Measurements from ENCODE around the gene SLC22A31. TPM values are rescaled to one million over a fixed set of nuclear protein-coding genes. Genes with fewer than 3 reads are reported as not detected.

Gene SLC22A31
- total RNA-seq, 1 experiment from 2014 or later: 8.4 TPM

GRCh38 chr16:89176147-89176690, 24.1 kb downstream of the SLC22A31 start:
- POLR2A ChIA-PET (ENCODE audit: unreplicated experiment): no interaction called here
- CTCF ChIA-PET: no interaction called here
- Histone ChIP-seq H3K79me2 (ENCODE audit: low read length) (no peaks in the 10 kb centered on the region), H3K9me2 (replicated peaks; ENCODE audit: low read length) (no peaks in the 10 kb centered on the region), H3K4me1 (ENCODE audit: insufficient read depth, low read length) (peaks cover 4% of the 10 kb centered on the region; the same call in 1 of the 2 replicates), H3K27ac (ENCODE audit: low read length) (no peak overlapping the region), H3K9ac (ENCODE audit: low read length) (no peak overlapping the region), H3K27me3 (ENCODE audit: low read length) (no peaks in the 10 kb centered on the region), H2AFZ (ENCODE audit: low read length) (no peak overlapping the region), H3K4me2 (ENCODE audit: low read length) (no peak overlapping the region), H3K36me3 (ENCODE audit: low read depth, low read length) (no peaks in the 10 kb centered on the region), H3F3A (ENCODE audit: low read length, unreplicated experiment) (no peaks in the 10 kb centered on the region), H3K9me3 (ENCODE audit: low read length) (no peaks in the 10 kb centered on the region), H3K4me3 (ENCODE audit: low read length) (no peak overlapping the region), H4K20me1 (ENCODE audit: low read length) (no peaks in the 10 kb centered on the region)
- no TSS peak for BruUV-seq (replicated peaks)
- no peak for TF ChIP-seq EZH2 (IDR thresholded peaks at IDR 0.05; ENCODE audit: low read length, unreplicated experiment)
- TF ChIP-seq EZH2phosphoT487 (IDR thresholded peaks at IDR 0.05; ENCODE audit: borderline replicate concordance, low read length): no peak
- TF ChIP-seq, protein P1, sequence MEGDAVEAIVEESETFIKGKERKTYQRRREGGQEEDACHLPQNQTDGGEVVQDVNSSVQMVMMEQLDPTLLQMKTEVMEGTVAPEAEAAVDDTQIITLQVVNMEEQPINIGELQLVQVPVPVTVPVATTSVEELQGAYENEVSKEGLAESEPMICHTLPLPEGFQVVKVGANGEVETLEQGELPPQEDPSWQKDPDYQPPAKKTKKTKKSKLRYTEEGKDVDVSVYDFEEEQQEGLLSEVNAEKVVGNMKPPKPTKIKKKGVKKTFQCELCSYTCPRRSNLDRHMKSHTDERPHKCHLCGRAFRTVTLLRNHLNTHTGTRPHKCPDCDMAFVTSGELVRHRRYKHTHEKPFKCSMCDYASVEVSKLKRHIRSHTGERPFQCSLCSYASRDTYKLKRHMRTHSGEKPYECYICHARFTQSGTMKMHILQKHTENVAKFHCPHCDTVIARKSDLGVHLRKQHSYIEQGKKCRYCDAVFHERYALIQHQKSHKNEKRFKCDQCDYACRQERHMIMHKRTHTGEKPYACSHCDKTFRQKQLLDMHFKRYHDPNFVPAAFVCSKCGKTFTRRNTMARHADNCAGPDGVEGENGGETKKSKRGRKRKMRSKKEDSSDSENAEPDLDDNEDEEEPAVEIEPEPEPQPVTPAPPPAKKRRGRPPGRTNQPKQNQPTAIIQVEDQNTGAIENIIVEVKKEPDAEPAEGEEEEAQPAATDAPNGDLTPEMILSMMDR (conservative IDR thresholded peaks at IDR 0.05; ENCODE audit: low read depth, low read length): no peak
- DNase-seq (no peak), ATAC-seq (no peak)
- intact Hi-C loops (cut with micrococcal nuclease): no loop called here

DNA sequence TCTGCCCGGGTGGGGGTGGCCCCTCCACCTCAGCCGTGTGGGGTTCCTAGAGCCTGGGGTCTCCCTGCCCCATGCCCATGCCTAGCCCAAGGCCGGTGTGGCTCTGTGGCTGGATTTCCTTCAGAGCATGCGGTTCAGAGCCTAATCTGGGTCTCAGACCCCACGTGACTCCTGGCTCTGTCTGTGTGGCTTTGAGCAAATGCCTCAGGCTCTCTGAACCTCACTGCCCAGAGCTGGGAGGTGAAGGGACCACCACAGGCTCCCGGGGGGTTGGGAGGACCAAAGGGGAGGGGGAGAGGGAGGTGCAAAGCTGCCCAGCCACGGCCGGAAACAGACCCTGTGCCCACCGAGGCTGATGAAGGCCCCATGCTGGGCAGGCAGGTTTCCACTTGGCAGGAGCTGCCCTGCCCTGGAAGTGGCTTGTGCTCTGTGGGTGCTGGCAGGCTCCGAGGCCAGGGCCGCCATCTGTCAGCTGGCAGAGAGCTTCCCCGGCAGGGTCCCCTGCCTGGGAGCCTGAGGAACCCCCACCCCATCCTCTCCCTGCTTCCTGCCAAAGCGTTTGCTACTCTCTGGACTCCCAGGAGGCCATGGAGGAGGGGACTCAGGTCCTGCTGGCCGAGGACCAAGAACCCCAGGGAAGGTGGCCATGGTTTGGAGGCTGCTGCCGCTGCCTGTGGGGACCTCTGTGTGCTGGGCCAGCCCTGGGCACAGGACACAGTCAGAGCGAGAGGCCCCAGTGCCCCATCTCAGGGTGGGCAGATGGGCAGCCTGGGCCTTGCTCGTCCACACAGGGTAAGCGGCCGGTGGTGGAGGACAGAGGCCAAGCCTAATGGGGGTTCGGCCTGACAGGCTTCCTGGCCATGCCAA, 24.8 kb downstream of the SLC22A31 start:
- Histone ChIP-seq H3K27me3 (ENCODE audit: low read length) (no peaks in the 10 kb centered on the region), H3K4me3 (ENCODE audit: low read length) (no peak overlapping the region), H3K36me3 (ENCODE audit: low read depth, low read length) (no peaks in the 10 kb centered on the region), H4K20me1 (ENCODE audit: low read length) (no peaks in the 10 kb centered on the region), H3K9ac (ENCODE audit: low read length) (no peak overlapping the region), H3K79me2 (ENCODE audit: low read length) (no peaks in the 10 kb centered on the region), H3K4me2 (ENCODE audit: low read length) (no peak overlapping the region), H3K9me3 (ENCODE audit: low read length) (no peaks in the 10 kb centered on the region), H3F3A (ENCODE audit: low read length, unreplicated experiment) (no peaks in the 10 kb centered on the region), H3K9me2 (replicated peaks; ENCODE audit: low read length) (no peaks in the 10 kb centered on the region), H3K4me1 (ENCODE audit: insufficient read depth, low read length) (peaks cover 9% of the 10 kb centered on the region; the same call in 1 of the 2 replicates), H2AFZ (ENCODE audit: low read length) (no peak overlapping the region), H3K27ac (ENCODE audit: low read length) (no peak overlapping the region)
- intact Hi-C loops (cut with micrococcal nuclease): no loop called here
- ChIA-PET POLR2A (ENCODE audit: unreplicated experiment) (no interaction called here), CTCF (no interaction called here)
- no TSS peak for BruUV-seq (replicated peaks)
- no peak for TF ChIP-seq EZH2 (IDR thresholded peaks at IDR 0.05; ENCODE audit: low read length, unreplicated experiment)
- no peak for TF ChIP-seq EZH2phosphoT487 (IDR thresholded peaks at IDR 0.05; ENCODE audit: borderline replicate concordance, low read length)
- TF ChIP-seq, protein P1 (conservative IDR thresholded peaks at IDR 0.05; ENCODE audit: low read depth, low read length): no peak
- no peak for ATAC-seq
- no peak for DNase-seq

DNA sequence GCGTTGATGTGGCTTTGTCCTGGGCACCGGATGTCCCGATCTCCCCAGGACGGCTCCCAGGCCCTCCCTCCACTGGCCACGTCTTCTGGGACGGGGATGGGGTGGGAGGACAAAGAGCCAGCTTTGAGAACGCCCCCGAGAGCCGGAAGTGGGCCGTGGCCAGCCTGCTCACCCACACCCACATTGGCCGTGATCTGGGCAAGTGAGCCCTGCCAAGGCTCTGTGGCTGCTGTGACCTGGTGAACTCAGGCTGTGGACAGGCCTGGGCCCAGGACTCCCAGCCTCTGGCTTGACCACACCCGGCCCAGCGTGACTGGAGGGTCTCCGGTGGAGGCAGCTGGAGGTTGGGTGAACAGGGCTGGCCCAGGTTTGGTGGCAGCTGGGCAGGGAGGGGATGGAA, 25.5 kb downstream of the SLC22A31 start:
- ATAC-seq: no peak
- no peaks in the 10 kb centered on the region for H3K9me3 ChIP-seq (ENCODE audit: low read length)
- H3K27ac ChIP-seq (ENCODE audit: low read length): no peak overlapping the region
- intact Hi-C loops (cut with micrococcal nuclease): no loop called here
- BruUV-seq (replicated peaks): no TSS peak
- ChIA-PET POLR2A (ENCODE audit: unreplicated experiment) (no interaction called here), CTCF (no interaction called here)
- H3K4me1 ChIP-seq (ENCODE audit: insufficient read depth, low read length): peaks cover 9% of the 10 kb centered on the region; the same call in 1 of the 2 replicates
- H3F3A ChIP-seq (ENCODE audit: low read length, unreplicated experiment): no peaks in the 10 kb centered on the region
- no peaks in the 10 kb centered on the region for H3K27me3 ChIP-seq (ENCODE audit: low read length)
- no peak overlapping the region for H3K9ac ChIP-seq (ENCODE audit: low read length)
- no peaks in the 10 kb centered on the region for H3K36me3 ChIP-seq (ENCODE audit: low read depth, low read length)
- no peak overlapping the region for H2AFZ ChIP-seq (ENCODE audit: low read length)
- DNase-seq: no peak
- H4K20me1 ChIP-seq (ENCODE audit: low read length): no peaks in the 10 kb centered on the region
- H3K9me2 ChIP-seq (replicated peaks; ENCODE audit: low read length): no peaks in the 10 kb centered on the region
- no peak overlapping the region for H3K4me2 ChIP-seq (ENCODE audit: low read length)
- no peaks in the 10 kb centered on the region for H3K79me2 ChIP-seq (ENCODE audit: low read length)
- TF ChIP-seq, protein P1 (conservative IDR thresholded peaks at IDR 0.05; ENCODE audit: low read depth, low read length): no peak
- no peak for TF ChIP-seq EZH2phosphoT487 (IDR thresholded peaks at IDR 0.05; ENCODE audit: borderline replicate concordance, low read length)
- TF ChIP-seq EZH2 (IDR thresholded peaks at IDR 0.05; ENCODE audit: low read length, unreplicated experiment): no peak
- H3K4me3 ChIP-seq (ENCODE audit: low read length): no peak overlapping the region
